HepG2 (cell line): ENCODE results near the gene CCM2. TPM values are rescaled to one million over a fixed set of nuclear protein-coding genes. Genes with fewer than 3 reads are reported as not detected.

ENCODE experiments used
- ATAC-seq: fragments of 200-7000 bp; cut with Tn5 transposase; 3 replicates; pipeline ENCODE4 v1.9.1; 2020; ENCODE audit warnings: mild to moderate bottlenecking, moderate library complexity
- BruUV-seq: library from RNA; stranded (reverse); fragments of 400-500 nt; replicated peaks from 2 replicates; lab custom pipeline; 2021; lab: Mats Ljungman, UMichigan
- CTCF ChIA-PET: fragments of 300-600 bp; formaldehyde crosslinking; extraction: SDS; loops from one replicate; lab custom pipeline; 2021; ENCODE audit warnings: low total read pairs, inconsistent platforms, low intra/inter-chr PET ratio; lab: Yijun Ruan, JAX
- POLR2A ChIA-PET: fragments of 350-600 bp; sonication (Branson Sonifier 250); formaldehyde crosslinking; loops from one replicate; lab custom pipeline; 2020; ENCODE audit warnings: antibody characterized with exemption, inconsistent platforms; lab: Yijun Ruan, JAX
- DNase-seq: peaks from one replicate; pipeline ENCODE4 v3.0.0-alpha.2; 2015; ENCODE audit warnings: low spot score
- FAIRE-seq: peaks from 3 replicates; lab custom pipeline; 2011; peaks lifted over from hg19 to GRCh38; lab: Jason Lieb, UNC
- H2AFZ ChIP-seq: one replicate; pipeline ENCODE4 v1.6.1; 2011; ENCODE audit warnings: low read length, inconsistent platforms
- H3K27ac ChIP-seq: fragments of 300-600 bp; 3 replicates; pipeline ENCODE4 v1.8.0; 2011; ENCODE audit warnings: mixed run types, mild to moderate bottlenecking, mixed read lengths, low read length, inconsistent platforms; ENCODE audit not compliant: insufficient read depth; ENCODE audit errors: extremely low read length
- H3K27me3 ChIP-seq, 2 experiments: fragments of 200-600 bp in 1 of 2; 2 replicates in 1 of 2; 3 replicates in 1 of 2; pipeline versions ENCODE4 v1.6.0 to v1.8.0; 2011; ENCODE audit warnings: low read length in 2 of 2, mild to moderate bottlenecking in 2 of 2, moderate library complexity in 2 of 2, inconsistent platforms in 1 of 2; ENCODE audit not compliant: insufficient read depth in 2 of 2, control insufficient read depth in 1 of 2
- H3K36me3 ChIP-seq, 2 experiments: fragments of 200-600 bp in 1 of 2; replicated peaks in 1 of 2; 2 replicates in 1 of 2; 3 replicates in 1 of 2; pipeline versions ENCODE4 v1.5.1 to v1.8.0; 2011; ENCODE audit warnings: low read length in 2 of 2, inconsistent platforms in 1 of 2; ENCODE audit not compliant: insufficient read depth in 2 of 2, control insufficient read depth in 1 of 2
- H3K4me1 ChIP-seq: 2 replicates; pipeline ENCODE4 v1.5.1; 2012; ENCODE audit warnings: low read length, inconsistent platforms; ENCODE audit not compliant: insufficient read depth
- H3K4me2 ChIP-seq: 2 replicates; pipeline ENCODE4 v1.6.0; 2011; ENCODE audit warnings: low read depth, low read length, inconsistent platforms
- H3K4me3 ChIP-seq, 3 experiments: fragments of 200-600 bp in 1 of 3; sonication (generic), shearing (Covaris generic) in 1 of 3; replicated peaks in 1 of 3; 2 replicates each; pipeline ENCODE4 v1.5.1; 2011 to 2016; ENCODE audit warnings: low read length in 3 of 3, inconsistent platforms in 2 of 3, low read depth in 2 of 3, mild to moderate bottlenecking in 2 of 3, control low read depth in 1 of 3, mixed read lengths in 1 of 3; ENCODE audit not compliant: insufficient read depth in 1 of 3
- H3K79me2 ChIP-seq: one replicate; pipeline ENCODE4 v1.6.1; 2011; ENCODE audit warnings: low read length, inconsistent platforms; ENCODE audit not compliant: insufficient read depth
- H3K9ac ChIP-seq: 2 replicates; pipeline ENCODE4 v1.6.0; 2011; ENCODE audit warnings: mild to moderate bottlenecking, low read depth, low read length, inconsistent platforms; ENCODE audit not compliant: insufficient read depth
- H3K9me3 ChIP-seq: 2 replicates; pipeline ENCODE4 v1.5.1; 2012; ENCODE audit warnings: mild to moderate bottlenecking, low read length
- H4K20me1 ChIP-seq: 2 replicates; pipeline ENCODE4 v1.6.0; 2011; ENCODE audit warnings: inconsistent platforms, mild to moderate bottlenecking, low read length, moderate library complexity; ENCODE audit not compliant: insufficient read depth
- HNF1A ChIP-seq, 2 experiments: sonication (generic) in 1 of 2; formaldehyde crosslinking in 1 of 2; IDR thresholded peaks; 2 replicates each; pipeline versions ENCODE4 v1.4.0 to v1.6.1; 2016 to 2020; ENCODE audit warnings: borderline replicate concordance in 1 of 2, low read depth in 1 of 2, mild to moderate bottlenecking in 1 of 2, missing genetic modification reagents in 1 of 2
- HNRNPUL1 ChIP-seq: fragments of 200-400 bp; formaldehyde crosslinking; IDR thresholded peaks from 2 replicates; pipeline ENCODE4 v1.6.1; 2017; ENCODE audit warnings: low read depth, mild to moderate bottlenecking, low read length, moderate library complexity
- MNT ChIP-seq: fragments of 450-650 bp; IDR thresholded peaks from 2 replicates; pipeline ENCODE4 v1.6.1; 2016
- POLR2AphosphoS2 ChIP-seq: IDR thresholded peaks from 2 replicates; pipeline ENCODE4 v1.6.1; 2011; ENCODE audit warnings: low read depth, low read length, improper control_type of control experiment
- SMARCE1 ChIP-seq: fragments of 450-650 bp; IDR thresholded peaks from 2 replicates; pipeline ENCODE4 v1.6.1; 2017; ENCODE audit warnings: borderline replicate concordance
- ZNF224 ChIP-seq: sonication (generic); formaldehyde crosslinking; IDR thresholded peaks from 2 replicates; pipeline ENCODE4 v1.5.0; 2020; ENCODE audit warnings: mild to moderate bottlenecking, missing genetic modification reagents
- ZNF720 ChIP-seq: sonication (generic); formaldehyde crosslinking; IDR thresholded peaks from 2 replicates; pipeline ENCODE4 v1.4.0; 2020; ENCODE audit warnings: missing genetic modification reagents
- WGBS: methylation state at CpG from one replicate; pipeline ENCODE4 v1.1.6; 2017; ENCODE audit warnings: low lambda C conversion rate; 5-methylcytosine and 5-hydroxymethylcytosine counted together
- in situ Hi-C: cut with HindIII; loops from 2 replicates; pipeline ENCODE4 v1.10.0; 2017; ENCODE audit warnings: low pct_unique_long_range_greater_than_20kb; ENCODE audit not compliant: extremely low pct_ligation_motif_present
- intact Hi-C: fragments of 100-400 bp; cut with micrococcal nuclease; formaldehyde crosslinking; loops from one replicate; pipeline ENCODE4 v1.10.0; 2022; ENCODE audit not compliant: unreplicated experiment
- polyA plus RNA-seq, 8 experiments: library from polyadenylated mRNA; depleted of rRNA in 3 of 8; stranded (reverse) in 7 of 8; unstranded in 1 of 8; fragments of >200 nt; fragmentation: Illumina TruSeq in 4 of 8; extraction: Trizol in 4 of 8; gene quantifications; 2 replicates each; pipeline versions ENCODE4 v1.2.1 to v1.2.3, GENCODE V29; 2011 to 2016; ENCODE audit warnings: low read depth in 4 of 8, missing spikeins in 1 of 8, mixed read lengths in 1 of 8; ENCODE audit not compliant: insufficient read depth in 1 of 8
- total RNA-seq, 5 experiments: library from RNA; depleted of rRNA; stranded (reverse); fragments of >200 nt; fragmentation: Illumina TruSeq; extraction: Trizol; gene quantifications; 2 replicates each; pipeline ENCODE4 v1.2.3, GENCODE V29; 2016; ENCODE audit warnings: low read depth in 1 of 5

CCM2 gene
- total and polyA plus RNA-seq, 2 of the 13 experiments (the other 11 are each of a cell fraction or from before 2014, with no cell fraction given), result 13.7 to 15.8 TPM

- WGBS, result 63% methylated on average over 12 of the region's 18 CpGs
- POLR2A ChIA-PET, result no interaction called here
- no peaks in the 10 kb centered on the region for H3K79me2 ChIP-seq
- no peaks in the 10 kb centered on the region for H3K36me3 ChIP-seq
- H3K9me3 ChIP-seq, result no peaks in the 10 kb centered on the region
- no peak overlapping the region for H3K4me3 ChIP-seq
- no peak for DNase-seq
- H2AFZ ChIP-seq, result no peak overlapping the region
- CTCF ChIA-PET, result interaction anchor here (5.0 kb wide), 1 partner anchor 169 kb away, joined by 35 read pairs; no protein-coding TSS in a partner anchor
- no peak for ATAC-seq
- in situ Hi-C loops (loop anchor here (5.0 to 25.0 kb wide), 2 partner anchors 171 to 296 kb away; no protein-coding TSS in a partner anchor), intact Hi-C loops (loop anchor here (1.0 kb wide), 1 partner anchor 29 kb away; no protein-coding TSS in a partner anchor)
- no peaks in the 10 kb centered on the region for H4K20me1 ChIP-seq
- BruUV-seq, result no TSS peak
- no peak overlapping the region for H3K27ac ChIP-seq
- 0 out of 5 replicates have a peak, but pooled peaks cover 0 to 11% of the 10 kb centered on the region in 2 experiments for H3K27me3 ChIP-seq
- peaks cover 43% of the 10 kb centered on the region for H3K4me1 ChIP-seq
- H3K4me2 ChIP-seq, result no peak overlapping the region
- FAIRE-seq, result no peak
- TF ChIP-seq ZNF720 (CRISPR knock-in tag), result no peak
- TF ChIP-seq HNRNPUL1, result no peak
- no peak for TF ChIP-seq ZNF224 (CRISPR knock-in tag)
- TF ChIP-seq SMARCE1, result no peak
- TF ChIP-seq HNF1A (IDR thresholded peaks at IDR 0.05; ENCODE audit: low read depth), result no peak
- TF ChIP-seq HNF1A (CRISPR knock-in tag; IDR thresholded peaks at IDR 0.05; ENCODE audit: borderline replicate concordance), result no peak
- TF ChIP-seq MNT, result peak; percentile 49
- no peak for TF ChIP-seq POLR2AphosphoS2
- H3K9ac ChIP-seq, result no peak overlapping the region
Measured at GRCh38 chr7:44965937-44966730, 33.9 kb upstream of the CCM2 start.
